GM21717 (cell line): ENCODE measurements around the gene LAIR2.
"Not testable (repeated sequence)": the region's sequence is repeated elsewhere in the genome, so short reads cannot be mapped to it uniquely, and the experiment has no call there.

Experiments used
- ATAC-seq: cut with Tn5 transposase; IDR thresholded peaks from one replicate; pipeline ENCODE4 v1.9.1; 2021; ENCODE audit warnings: mild to moderate bottlenecking, moderate library complexity; ENCODE audit not compliant: unreplicated experiment

Gene LAIR2

DNA sequence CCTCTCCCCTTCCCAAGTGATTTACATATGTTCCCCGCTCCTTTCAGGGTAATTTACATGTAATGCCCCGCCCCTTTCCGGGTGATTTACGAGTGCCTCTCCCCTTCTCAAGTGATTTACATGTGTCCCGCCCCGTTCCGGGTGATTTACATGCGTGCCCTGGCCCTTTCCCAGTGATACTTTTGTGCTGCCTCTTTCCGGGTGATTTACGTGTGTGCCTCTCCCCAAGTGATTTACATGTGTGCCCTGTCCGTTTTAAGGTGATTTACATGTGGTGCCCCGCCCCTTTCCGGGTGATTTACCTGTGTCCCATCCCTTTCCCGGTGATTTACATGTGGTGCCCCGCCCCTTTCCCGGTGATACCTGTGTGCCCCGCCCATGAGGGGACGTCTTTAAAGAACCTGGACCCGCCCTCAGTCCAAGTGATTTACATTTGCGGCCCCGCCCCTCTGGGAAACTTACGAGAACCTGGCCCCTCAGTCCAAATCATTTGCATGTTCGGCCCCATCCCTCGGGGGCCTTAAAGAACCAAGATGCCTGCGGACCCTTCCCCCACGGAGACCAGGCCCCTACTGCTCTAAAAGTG, 38.5 kb upstream of the LAIR2 start:
- peak; percentile 39 for ATAC-seq

GRCh38 chr19:54464630-54465425, 37.8 kb upstream of the LAIR2 start:
- ATAC-seq: peak; percentile 33

DNA sequence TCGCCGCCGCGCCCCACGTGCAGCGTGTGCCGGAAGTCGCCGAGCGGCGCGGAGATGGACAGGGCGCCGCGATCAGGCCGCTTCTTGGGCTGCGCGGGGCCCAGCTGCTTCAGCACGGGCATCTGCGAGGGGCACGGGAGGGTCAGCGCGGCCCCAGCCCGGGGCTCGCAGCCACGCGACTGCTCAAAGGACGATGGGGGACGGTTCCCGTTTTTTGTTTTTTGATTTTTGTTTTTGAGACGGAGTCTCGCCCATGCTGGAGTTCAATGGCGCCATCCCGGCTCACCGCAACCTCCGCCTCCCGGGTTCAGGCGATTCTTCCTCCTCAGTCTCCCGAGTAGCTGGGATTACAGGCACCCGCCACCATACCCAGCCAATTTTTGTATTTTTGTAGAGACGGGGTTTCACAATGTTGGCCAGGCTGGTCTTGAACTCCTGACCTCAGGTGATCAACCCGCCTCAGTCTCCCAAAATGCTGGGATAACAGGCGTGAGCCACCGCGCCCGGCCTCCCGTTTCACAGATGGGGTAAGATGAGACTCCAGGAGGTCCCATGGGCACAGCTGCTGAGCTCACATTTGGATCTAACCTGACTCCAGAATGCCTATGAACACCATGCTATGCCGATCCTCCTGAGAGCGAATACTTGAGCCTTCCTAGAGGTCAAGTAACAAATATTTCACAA, 37.1 kb upstream of the LAIR2 start:
- no peak for ATAC-seq

DNA sequence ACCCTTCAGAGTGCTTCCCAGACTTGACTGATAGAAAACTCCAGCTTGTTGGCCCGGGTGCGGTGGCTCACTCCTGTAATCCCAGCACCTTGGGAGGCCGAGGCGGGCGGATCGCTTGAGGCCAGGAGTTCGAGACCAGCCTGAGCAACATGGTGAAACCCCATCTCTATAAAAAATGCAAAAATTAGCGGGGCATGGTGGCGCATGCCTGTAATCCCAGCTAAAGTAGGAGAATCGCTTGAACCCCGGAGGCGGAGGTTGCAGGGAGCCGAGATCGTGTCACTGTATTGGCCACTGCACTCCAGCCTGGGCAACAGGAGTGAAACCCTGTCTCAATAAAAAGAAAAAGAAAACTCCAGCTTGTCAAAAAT, 36.5 kb upstream of the LAIR2 start:
- not testable (repeated sequence) for ATAC-seq

DNA sequence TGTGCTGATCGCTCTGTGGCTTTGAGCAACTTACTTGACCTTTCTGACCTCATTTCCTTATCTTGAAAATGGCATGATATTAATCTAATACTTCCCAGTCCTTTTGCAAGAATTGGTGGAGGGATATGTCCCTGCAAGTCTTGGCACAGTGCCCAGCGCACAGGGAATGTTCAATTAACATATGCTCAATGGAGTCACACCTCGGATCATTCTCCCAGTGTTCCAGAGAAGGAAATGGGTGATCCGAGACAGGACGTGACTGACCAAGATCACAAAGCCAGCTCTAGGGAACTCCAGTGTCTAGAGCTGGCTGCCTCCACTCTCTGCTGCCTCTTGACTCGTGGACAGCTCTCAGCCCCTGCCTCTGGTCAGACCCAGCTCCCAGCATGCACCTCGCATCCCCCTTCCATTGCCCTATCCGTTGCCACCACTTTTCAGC, 33.1 kb upstream of the LAIR2 start:
- ATAC-seq: no peak

DNA sequence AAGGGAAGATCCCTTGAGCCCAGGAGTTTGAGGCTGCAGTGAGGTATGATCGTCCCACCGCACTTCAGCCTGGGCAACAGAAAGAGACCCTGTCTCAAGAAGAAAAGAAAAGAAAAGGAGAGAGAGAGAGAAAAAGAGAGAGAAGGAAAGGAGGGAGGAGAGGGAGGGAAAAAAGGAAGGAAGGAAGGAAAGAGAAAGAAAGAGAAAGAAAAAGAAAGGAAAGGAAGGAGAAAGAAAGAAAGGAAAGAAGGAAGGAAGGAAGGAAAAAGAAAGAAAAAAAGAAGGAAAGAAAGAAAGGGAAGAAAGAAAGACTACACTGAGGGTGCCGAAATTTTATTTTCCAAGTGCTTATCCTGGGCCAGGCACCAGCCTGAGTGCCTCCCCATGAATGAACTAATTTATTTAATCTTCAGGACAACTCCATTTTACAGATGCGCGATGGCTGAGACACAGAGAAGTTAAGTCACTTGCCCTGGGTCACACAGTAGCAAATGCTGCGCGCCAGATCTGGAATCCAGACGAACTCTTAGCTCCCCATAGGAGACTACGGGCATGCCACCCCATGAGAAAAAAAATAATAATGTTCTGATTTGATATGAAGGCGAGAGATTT, 32.2 kb upstream of the LAIR2 start:
- ATAC-seq: no peak

GRCh38 chr19:54470991-54471782, 31.4 kb upstream of the LAIR2 start:
- ATAC-seq: no peak

GRCh38 chr19:54473071-54473891, 29.4 kb upstream of the LAIR2 start, which contains the start of gene CDC42EP5:
Gene CDC42EP5 (minus strand): TSS chr19:54473296. CDS start chr19:54465547, 7,749 bp downstream.
- no peak for ATAC-seq

DNA sequence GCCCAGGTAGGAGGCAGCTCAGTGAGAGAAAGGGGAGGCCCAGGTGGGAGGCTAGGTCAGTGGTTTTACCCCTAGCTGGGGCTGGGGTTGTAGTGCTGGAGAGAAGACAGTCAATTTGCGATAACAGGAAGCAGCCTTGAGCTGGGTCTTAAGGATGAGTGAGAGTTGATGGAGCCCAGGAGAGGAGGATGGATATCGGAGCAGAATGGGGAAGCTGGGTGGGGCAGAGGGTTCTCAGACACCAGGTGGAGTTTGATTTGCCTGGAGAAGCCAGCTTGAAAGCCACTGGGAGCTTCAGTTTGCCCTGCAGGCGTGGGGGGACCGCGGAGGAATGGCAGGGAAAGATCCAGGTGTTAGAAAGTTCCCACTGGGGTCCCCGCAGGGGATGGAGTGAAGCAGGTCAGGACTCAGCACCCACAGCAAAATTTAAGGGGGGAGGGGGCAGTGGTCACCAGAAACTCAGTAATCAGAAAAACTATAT, 28.7 kb upstream of the LAIR2 start:
- no peak for ATAC-seq

DNA sequence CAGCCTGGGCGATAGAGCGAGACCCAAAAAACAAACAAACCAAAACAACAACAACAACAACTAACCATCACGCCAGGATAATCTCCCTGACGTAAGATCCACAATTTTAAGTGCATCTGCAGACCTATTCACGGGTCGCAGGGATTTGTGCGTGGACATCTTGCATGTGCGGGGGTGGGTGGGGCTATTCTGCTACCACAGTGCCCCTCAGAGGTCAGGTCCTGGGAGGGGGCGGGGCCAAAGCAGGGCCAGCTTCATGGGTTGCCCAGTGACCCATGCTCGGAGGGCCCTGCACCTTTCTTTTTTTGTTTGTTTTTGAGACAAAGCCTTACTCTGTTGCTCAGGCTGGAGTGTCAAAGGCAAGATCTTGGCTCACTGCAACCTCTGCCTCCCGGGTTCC, 26.9 kb upstream of the LAIR2 start:
- no peak for ATAC-seq

DNA sequence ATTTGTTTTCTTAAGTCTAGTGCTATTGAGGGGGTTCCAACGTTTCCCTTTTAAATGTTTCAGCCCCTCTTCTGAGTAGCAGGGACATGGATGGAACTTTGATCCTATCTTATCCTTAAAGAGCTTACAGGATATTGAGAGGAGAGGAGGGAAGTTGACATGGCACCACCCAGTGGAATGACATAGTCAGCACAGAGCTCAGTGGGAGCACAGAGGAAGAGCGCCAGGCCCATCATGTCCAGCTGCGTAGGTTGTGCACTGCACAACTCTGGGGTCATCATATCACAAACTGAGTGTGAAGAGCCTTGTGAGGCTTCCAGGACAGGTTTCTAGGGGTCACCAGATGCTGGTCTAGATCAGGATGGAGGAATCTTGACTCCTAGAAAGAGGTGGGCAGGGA, 25.0 kb upstream of the LAIR2 start:
- no peak for ATAC-seq

DNA sequence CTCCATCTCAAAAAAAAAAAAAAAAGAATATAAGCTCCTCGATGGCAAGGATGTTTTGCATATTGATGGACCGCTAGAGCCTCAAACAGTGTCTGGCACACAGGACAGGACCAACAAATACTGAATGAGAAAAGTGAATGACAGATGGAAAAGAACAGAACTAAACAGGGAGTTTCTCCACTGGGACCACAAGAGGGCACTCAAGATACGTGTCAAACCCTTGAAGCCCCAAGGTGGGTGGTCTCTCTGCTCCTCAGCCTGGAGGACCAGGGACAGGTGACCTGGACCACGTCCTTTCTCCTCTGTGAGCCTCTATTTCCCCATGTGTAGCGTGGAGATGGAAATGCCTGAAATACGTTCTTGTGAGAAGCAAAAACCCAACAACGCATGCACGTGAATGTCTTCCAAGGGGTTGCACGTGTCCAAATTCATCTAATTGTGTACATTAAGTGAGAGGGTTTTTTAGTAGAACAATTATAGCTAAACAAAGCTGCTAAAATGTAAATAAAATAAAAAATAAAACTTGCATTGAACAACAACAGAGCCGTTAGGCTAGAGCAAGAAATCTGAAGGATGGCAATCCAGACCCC, 23.9 kb upstream of the LAIR2 start:
- no peak for ATAC-seq

- ATAC-seq: no peak
Measured at GRCh38 chr19:54480051-54480450, 22.6 kb upstream of the LAIR2 start.

- ATAC-seq: no peak
Measured at GRCh38 chr19:54481326-54481930, 21.2 kb upstream of the LAIR2 start.

DNA sequence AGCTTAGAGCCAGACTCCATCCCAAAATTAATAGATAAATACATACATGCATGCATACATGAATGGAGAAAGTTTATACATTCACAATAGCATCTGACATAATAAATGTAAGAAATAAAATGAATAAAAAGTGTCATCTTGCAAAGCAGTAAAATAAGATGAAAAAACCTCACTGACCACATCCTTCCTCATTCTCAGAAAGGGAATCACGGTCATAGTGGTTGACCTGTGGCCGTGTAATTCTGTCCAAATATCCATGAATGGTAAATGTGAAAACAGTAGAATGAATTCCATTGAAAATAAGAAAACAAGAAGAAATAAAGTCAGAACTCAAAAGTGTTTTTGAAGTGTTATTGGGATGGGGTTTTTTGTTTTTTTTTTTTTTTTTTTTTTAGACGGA, 19.7 kb upstream of the LAIR2 start:
- ATAC-seq: no peak

- no peak for ATAC-seq
Measured at GRCh38 chr19:54484451-54484850, 18.2 kb upstream of the LAIR2 start.

- ATAC-seq: no peak
Measured at GRCh38 chr19:54485851-54486250, 16.8 kb upstream of the LAIR2 start.

GRCh38 chr19:54489341-54489740, 13.3 kb upstream of the LAIR2 start:
- ATAC-seq: no peak

DNA sequence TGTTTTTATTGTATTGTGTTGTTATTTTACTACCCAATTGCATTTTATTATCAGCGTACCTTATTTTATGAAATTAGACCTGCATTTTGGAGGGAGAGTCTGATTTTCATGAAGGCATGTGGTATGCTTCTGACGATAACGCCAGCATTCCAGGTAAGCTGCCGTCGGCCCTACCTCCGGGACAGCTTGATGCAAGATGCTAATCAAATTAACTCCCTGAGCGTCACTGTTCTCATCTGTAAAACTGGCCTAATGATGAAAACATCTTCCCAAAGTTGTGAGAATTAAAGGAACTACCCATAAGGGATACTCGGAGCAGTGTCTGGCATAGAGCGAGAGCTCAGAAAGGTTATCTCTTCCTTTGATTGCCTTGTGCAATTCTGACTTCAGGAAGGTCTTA, 12.9 kb upstream of the LAIR2 start:
- no peak for ATAC-seq
